A673 (cell line): ENCODE results near the gene WDR53. TPM values are rescaled to one million over a fixed set of nuclear protein-coding genes. Genes with fewer than 3 reads are reported as not detected.

ENCODE experiments used
- BruUV-seq: library from RNA; stranded (reverse); fragments of 400-500 nt; replicated peaks from 2 replicates; lab custom pipeline; 2021; lab: Mats Ljungman, UMichigan
- CTCF ChIA-PET: fragments of 300-600 bp; sonication (Branson Sonifier 250); formaldehyde crosslinking; loops from one replicate; lab custom pipeline; 2022; ENCODE audit warnings: antibody characterized with exemption; lab: Charles Lee
- POLR2A ChIA-PET: fragments of 300-600 bp; sonication (Branson Sonifier 250); formaldehyde crosslinking; loops from one replicate; lab custom pipeline; 2022; ENCODE audit warnings: antibody characterized with exemption; ENCODE audit not compliant: low non-redundant PET; lab: Charles Lee
- DNase-seq: peaks from one replicate; pipeline ENCODE4 v3.0.0-alpha.2; 2015; ENCODE audit warnings: low spot score
- H3K27ac ChIP-seq: fragments of 200-600 bp; sonication (generic); 2 replicates; pipeline ENCODE4 v1.5.1; 2016; ENCODE audit warnings: mixed run types, low read depth, mild to moderate bottlenecking, mixed read lengths, antibody characterized with exemption, low read length; ENCODE audit not compliant: poor library complexity, severe bottlenecking
- H3K27me3 ChIP-seq: fragments of 200-600 bp; sonication (generic); replicated peaks from 2 replicates; pipeline ENCODE4 v1.6.1; 2017; ENCODE audit warnings: mixed run types, low read depth, mild to moderate bottlenecking, mixed read lengths, antibody characterized with exemption, low read length; ENCODE audit not compliant: insufficient read depth, poor library complexity
- H3K36me3 ChIP-seq: fragments of 200-600 bp; sonication (generic); 2 replicates; pipeline ENCODE4 v1.6.1; 2016; ENCODE audit warnings: mixed run types, mild to moderate bottlenecking, mixed read lengths, antibody characterized with exemption, low read length; ENCODE audit not compliant: insufficient read depth, poor library complexity, severe bottlenecking
- H3K4me1 ChIP-seq: fragments of 200-600 bp; sonication (generic); 2 replicates; pipeline ENCODE4 v1.6.1; 2017; ENCODE audit warnings: mixed run types, mild to moderate bottlenecking, mixed read lengths, antibody characterized with exemption, low read length; ENCODE audit not compliant: insufficient read depth, poor library complexity, severe bottlenecking
- H3K4me3 ChIP-seq: fragments of 200-600 bp; sonication (generic); 2 replicates; pipeline ENCODE4 v1.5.1; 2016; ENCODE audit warnings: low read depth, mixed run types, mild to moderate bottlenecking, mixed read lengths, low read length; ENCODE audit not compliant: poor library complexity, severe bottlenecking
- H3K9me3 ChIP-seq: fragments of 200-600 bp; sonication (generic); 2 replicates; pipeline ENCODE4 v1.6.1; 2016; ENCODE audit warnings: mixed run types, low read depth, mild to moderate bottlenecking, mixed read lengths, antibody characterized with exemption, low read length; ENCODE audit not compliant: poor library complexity, severe bottlenecking
- EZH2 ChIP-seq: fragments of 200-600 bp; sonication (generic); IDR thresholded peaks from 2 replicates; pipeline ENCODE4 v1.6.1; 2017; ENCODE audit warnings: borderline replicate concordance, low read depth, mild to moderate bottlenecking, mixed read lengths, antibody characterized with exemption, low read length; ENCODE audit not compliant: poor library complexity, severe bottlenecking
- intact Hi-C: fragments of 100-400 bp; cut with micrococcal nuclease; formaldehyde crosslinking; loops from one replicate; pipeline ENCODE4 v1.10.0; 2022; ENCODE audit not compliant: unreplicated experiment
- total RNA-seq: library from RNA; stranded (reverse); gene quantifications from 2 replicates; pipeline ENCODE4 v1.2.3, GENCODE V29; 2021
- TF ChIP-seq, protein P1 (sequence below): fragments of 300-800, 200-600 bp; sonication (generic); conservative IDR thresholded peaks from 2 replicates; pipeline ENCODE4 v1.5.1; 2017; ENCODE audit warnings: low read depth, mild to moderate bottlenecking, antibody characterized with exemption, low read length, moderate library complexity, mixed read lengths

WDR53 gene
- total RNA-seq, 1 experiment from 2014 or later = 23.1 TPM

DNA sequence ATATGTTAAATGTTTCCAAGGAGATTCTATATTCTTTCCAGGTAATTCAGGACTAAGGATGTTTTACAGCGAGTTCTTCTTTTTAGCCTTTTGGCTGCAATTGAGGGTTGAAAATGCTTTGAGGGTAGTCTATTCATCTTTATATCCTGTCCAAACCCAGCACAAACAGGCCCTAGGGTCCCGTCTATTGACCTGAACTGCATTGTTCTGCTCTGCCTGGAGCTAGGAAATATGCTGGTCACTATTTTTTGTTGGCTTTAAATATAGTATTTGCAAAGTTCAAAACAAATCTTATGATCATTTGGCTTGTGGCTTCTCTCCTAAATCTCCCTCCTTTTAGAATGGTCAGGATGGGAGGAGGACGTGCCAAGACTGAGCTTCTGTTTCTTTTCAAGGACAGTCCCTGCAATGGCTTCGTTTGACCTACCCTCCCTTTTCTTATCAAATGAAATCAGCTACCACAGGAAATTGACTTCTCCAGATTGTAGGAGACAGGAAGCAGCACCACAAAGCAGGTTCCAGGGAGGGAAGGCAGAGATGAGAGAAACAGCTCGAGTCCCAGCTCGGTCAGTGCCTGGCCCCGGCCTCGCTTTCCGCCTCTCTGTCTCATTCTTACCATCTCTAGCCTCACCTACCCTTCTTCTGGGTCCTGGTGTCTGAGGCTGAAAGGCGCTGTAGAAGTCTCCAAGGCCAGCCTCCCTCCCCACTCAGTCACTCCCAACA, 43.6 kb upstream of the WDR53 start:
- Histone ChIP-seq H3K27ac (no peak overlapping the region), H3K9me3 (no peaks in the 10 kb centered on the region), H3K36me3 (no peaks in the 10 kb centered on the region), H3K27me3 (no peaks in the 10 kb centered on the region), H3K4me1 (peaks cover 4% of the 10 kb centered on the region), H3K4me3 (no peak overlapping the region)
- no TSS peak for BruUV-seq
- ChIA-PET POLR2A (no interaction called here), CTCF (no interaction called here)
- intact Hi-C loops = no loop called here
- TF ChIP-seq, protein P1, sequence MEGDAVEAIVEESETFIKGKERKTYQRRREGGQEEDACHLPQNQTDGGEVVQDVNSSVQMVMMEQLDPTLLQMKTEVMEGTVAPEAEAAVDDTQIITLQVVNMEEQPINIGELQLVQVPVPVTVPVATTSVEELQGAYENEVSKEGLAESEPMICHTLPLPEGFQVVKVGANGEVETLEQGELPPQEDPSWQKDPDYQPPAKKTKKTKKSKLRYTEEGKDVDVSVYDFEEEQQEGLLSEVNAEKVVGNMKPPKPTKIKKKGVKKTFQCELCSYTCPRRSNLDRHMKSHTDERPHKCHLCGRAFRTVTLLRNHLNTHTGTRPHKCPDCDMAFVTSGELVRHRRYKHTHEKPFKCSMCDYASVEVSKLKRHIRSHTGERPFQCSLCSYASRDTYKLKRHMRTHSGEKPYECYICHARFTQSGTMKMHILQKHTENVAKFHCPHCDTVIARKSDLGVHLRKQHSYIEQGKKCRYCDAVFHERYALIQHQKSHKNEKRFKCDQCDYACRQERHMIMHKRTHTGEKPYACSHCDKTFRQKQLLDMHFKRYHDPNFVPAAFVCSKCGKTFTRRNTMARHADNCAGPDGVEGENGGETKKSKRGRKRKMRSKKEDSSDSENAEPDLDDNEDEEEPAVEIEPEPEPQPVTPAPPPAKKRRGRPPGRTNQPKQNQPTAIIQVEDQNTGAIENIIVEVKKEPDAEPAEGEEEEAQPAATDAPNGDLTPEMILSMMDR = no peak
- no peak for TF ChIP-seq EZH2
- DNase-seq = no peak

DNA sequence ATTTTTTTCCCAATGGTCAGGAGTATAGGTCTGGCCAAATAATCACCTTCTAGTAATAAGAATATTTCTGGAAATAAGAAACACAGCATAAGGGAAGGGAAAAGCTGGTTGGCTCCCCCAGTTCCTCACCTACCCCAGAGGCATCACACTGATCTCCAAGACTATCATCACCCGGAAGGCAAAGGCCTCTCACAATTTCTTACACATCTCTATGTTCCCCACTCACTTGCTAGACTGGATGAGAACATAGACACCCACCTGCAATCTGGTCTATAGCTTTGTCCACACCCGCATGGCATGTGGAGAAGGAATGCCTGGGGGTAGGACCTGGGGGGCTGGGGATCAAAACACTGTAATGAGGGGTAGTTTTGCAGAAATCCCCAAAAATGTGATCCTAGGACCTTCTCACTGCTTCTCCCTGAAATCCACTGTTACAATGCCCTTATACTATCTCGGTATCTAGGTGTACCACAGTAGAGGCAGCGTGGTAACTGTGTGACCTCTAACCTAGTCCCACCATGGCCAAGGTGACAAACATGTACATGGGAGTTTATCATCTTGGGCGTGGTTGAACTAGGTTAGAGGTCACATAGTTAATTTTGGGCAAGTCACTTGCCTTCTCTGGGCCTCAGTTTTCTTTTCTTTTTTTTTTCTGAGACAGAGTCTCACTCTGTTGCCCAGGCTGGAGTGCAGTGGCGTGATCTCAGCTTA, 41.6 kb upstream of the WDR53 start:
- DNase-seq = no peak
- no TSS peak for BruUV-seq
- TF ChIP-seq, protein P1 = no peak
- TF ChIP-seq EZH2 = no peak
- no peak overlapping the region for H3K4me3 ChIP-seq
- POLR2A ChIA-PET = interaction anchor here (0.6 kb wide), 1 partner anchor 130 kb away, joined by 3 read pairs; the partner anchor contains the start of gene PAK2
- no peaks in the 10 kb centered on the region for H3K36me3 ChIP-seq
- intact Hi-C loops = loop anchor here (1.0 to 10.0 kb wide), 5 partner anchors 75 to 575 kb away; partner anchors contain the start of gene NCBP2
- no peaks in the 10 kb centered on the region for H3K27me3 ChIP-seq
- H3K27ac ChIP-seq = no peak overlapping the region
- H3K4me1 ChIP-seq = peaks cover 4% of the 10 kb centered on the region
- CTCF ChIA-PET = interaction anchor here (0.5 to 1.5 kb wide), 19 partner anchors 11 to 989 kb away, joined by 3 to 18 read pairs (median 3); partner anchors contain the start of genes FBXO45, MELTF and WDR53
- no peaks in the 10 kb centered on the region for H3K9me3 ChIP-seq

DNA sequence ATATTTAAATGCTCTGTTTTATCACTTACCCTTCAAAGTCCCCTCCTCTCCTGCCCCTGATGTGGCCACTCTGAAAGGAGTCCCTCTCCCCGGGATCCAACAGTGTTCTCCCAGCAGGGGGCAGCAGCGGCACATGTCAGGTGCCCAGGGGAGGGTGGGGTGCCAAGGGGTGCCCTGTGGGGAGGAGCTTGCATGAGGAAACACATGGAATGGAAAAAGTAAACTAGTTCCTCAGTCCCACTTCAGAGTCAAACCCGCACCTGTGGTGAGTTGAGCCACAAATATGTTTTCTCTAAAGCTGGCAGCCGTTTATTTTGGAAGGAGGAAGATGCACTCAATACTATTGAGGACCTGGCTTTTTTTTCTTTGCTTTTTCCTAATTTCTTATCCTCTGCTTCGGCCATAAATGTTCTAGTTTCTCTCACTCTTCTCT, 41.0 kb upstream of the WDR53 start:
- Histone ChIP-seq H3K9me3 (no peaks in the 10 kb centered on the region), H3K4me3 (no peak overlapping the region), H3K36me3 (no peaks in the 10 kb centered on the region), H3K4me1 (peaks cover 4% of the 10 kb centered on the region), H3K27me3 (no peaks in the 10 kb centered on the region), H3K27ac (no peak overlapping the region)
- intact Hi-C loops = loop anchor here (1.0 to 10.0 kb wide), 5 partner anchors 76 to 575 kb away; partner anchors contain the start of gene NCBP2
- TF ChIP-seq, protein P1 = peak; percentile 96
- TF ChIP-seq EZH2 = no peak
- BruUV-seq = no TSS peak
- CTCF ChIA-PET = interaction anchor here (0.5 to 1.5 kb wide), 18 partner anchors 12 to 990 kb away, joined by 3 to 18 read pairs (median 4); partner anchors contain the start of genes FBXO45, MELTF and WDR53
- POLR2A ChIA-PET = interaction anchor here (0.6 kb wide), 1 partner anchor 130 kb away, joined by 3 read pairs; the partner anchor contains the start of gene PAK2
- peak; percentile 94 for DNase-seq
